HG02763 (cell line): ENCODE data around the gene TMEM242.
"Not testable (repeated sequence)": the region's sequence is repeated elsewhere in the genome, so short reads cannot be mapped to it uniquely, and the experiment has no call there.

Source experiments
- ATAC-seq: cut with Tn5 transposase; IDR thresholded peaks from one replicate; pipeline ENCODE4 v1.9.1; 2021; ENCODE audit warnings: mild to moderate bottlenecking, moderate library complexity; ENCODE audit not compliant: unreplicated experiment

Gene TMEM242

DNA sequence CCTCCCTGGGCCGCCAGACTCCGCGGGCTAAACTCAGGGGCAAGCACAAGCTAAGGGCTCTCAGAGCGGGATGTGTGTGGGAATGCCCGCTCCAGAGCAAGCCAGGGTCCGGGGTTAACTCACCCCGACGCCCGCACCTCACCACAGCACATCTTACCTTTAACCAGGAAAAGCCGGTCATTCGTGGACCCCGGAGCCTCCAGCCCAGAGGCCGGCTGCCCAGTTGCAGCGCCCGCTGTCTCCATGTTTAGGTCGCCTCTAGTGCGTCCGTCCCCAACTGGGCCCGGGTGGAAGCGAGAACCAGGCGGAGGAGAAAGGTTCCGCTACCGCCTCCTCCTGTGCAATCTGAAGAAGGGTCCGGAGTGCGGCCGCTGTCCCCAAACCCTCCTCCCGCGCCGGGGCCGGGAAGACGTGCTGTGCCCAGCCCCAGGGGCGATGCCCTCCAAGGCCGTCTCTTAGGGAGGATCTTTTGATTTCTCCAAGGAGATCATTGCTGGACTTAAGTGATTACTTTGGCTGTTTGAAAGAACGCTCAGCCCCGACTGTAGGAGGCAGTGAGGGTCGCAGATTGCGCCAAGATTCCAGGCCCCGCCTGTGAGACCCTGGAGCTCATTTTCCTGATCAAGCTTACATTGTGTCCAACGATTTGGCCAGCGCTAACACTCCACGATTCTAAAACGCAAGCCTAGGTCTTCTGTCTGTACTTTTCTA is at the start of gene TMEM242:
Gene TMEM242, minus strand, starts transcription at position 265 of the 711 bp plus-strand sequence. Its CDS starts 20 bp downstream, at position 245.
- peak; percentile 88 for ATAC-seq

- ATAC-seq: no peak
Measured at GRCh38 chr6:157372501-157373280, 49.4 kb upstream of the TMEM242 start.

DNA sequence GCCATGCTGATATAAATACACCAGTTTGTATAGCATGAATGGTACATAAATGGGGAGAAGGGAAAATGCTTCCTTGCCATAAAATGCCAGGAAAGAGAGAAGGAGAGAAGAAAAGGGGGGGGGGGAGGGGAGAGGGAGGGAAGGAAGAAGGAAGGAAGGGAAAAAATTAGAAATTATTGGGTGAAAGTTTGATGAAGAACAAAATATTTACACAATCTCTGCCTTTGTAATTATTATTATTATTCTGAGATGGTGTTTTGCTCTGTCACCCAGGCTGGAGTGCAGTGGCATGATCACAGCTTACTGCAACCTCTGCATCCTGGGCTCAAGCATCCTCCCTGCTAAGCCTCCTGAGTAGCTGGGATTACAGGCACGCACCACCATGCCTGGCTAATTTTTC is 47.4 kb upstream of the TMEM242 start:
- ATAC-seq: no peak

GRCh38 chr6:157368359-157369049 is 45.2 kb upstream of the TMEM242 start:
- no peak for ATAC-seq

GRCh38 chr6:157366648-157367047 is 43.3 kb upstream of the TMEM242 start:
- no peak for ATAC-seq

GRCh38 chr6:157364705-157365104 is 41.4 kb upstream of the TMEM242 start:
- ATAC-seq: no peak

DNA sequence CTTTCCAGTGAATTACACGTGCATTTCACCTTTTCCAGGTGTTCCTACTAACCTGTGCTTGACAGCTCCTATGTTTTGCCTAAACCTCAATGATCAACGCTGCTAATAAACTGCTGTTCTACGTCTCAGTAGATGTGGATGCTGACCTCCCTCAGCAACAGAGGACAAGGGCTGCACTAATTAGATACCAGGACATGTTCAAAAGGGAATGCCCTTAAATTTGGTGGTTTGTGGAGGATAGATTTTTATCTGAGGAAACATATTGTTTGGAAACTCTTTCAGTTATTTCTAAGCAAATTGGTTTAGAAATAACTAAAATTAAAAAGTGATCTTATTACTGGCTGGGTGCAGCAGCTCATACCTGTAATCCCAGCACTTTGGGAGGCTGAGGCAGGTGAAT is 38.6 kb upstream of the TMEM242 start:
- ATAC-seq: no peak

GRCh38 chr6:157358287-157358686 is 35.0 kb upstream of the TMEM242 start:
- no peak for ATAC-seq

GRCh38 chr6:157346373-157346772 is 23.1 kb upstream of the TMEM242 start:
- no peak for ATAC-seq

DNA sequence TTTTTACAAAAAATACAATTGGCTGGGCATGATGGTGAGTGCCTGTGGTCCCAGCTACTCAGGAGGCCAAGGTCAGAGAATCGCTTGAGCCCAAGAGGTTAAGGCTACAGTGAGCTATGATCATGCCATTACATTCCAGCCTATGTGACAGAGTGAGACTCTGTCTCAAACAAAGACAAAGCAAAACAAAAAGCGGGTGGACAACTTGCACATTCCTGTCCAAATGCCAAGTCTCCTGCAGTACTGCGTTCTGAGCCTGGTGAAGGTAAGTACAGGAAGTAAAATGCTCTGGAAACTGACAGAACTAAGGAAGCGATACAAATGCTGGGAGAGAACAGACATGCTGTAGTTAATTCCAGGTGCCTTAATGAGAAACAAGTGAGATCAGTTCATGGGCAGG is 20.4 kb upstream of the TMEM242 start:
- ATAC-seq: no peak

GRCh38 chr6:157339432-157339831 is 16.1 kb upstream of the TMEM242 start:
- ATAC-seq: no peak

DNA sequence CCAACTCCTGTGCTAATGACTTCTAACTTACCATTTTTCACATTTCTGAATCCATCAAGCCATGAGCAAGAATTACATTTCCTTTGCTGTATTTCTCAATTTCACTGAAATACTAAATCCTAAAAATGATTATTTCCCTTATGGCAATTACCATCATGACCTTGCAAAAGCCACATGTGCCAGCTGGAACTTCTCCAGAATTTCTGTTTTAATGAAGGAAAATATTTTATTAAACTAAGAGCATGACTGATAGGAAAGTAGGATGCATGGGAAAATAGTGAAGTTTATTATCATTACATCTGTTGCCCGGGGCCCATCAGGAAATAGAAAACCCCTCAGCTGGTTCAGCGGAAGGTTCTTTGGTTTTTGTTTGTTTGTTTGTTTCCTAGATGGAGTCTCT is 14.4 kb upstream of the TMEM242 start:
- no peak for ATAC-seq

DNA sequence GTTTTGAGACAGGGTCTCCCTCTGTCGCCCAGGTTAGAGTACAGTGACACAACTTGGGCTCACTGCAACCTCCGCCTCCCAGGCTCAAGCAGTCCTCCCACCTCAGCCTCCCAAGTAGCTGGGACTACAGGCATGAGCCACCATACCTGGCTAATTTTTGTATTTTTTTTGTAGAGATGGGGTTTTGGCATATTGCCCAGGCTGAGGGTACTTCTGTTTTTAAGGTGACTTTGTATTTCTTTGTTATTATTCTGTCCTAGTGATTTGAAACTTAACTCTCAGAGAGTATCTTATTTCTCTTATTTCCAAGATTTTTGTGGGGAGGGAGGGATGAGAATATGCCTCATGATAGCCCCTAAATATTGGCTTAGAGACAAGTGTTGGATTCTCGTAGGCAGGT is 14.0 kb upstream of the TMEM242 start:
- ATAC-seq: not testable (repeated sequence)

GRCh38 chr6:157335829-157336228 is 12.5 kb upstream of the TMEM242 start:
- ATAC-seq: no peak

- ATAC-seq: no peak
Measured at GRCh38 chr6:157333956-157334355, 10.6 kb upstream of the TMEM242 start.

- no peak for ATAC-seq
Measured at GRCh38 chr6:157333537-157333936, 10.2 kb upstream of the TMEM242 start.

DNA sequence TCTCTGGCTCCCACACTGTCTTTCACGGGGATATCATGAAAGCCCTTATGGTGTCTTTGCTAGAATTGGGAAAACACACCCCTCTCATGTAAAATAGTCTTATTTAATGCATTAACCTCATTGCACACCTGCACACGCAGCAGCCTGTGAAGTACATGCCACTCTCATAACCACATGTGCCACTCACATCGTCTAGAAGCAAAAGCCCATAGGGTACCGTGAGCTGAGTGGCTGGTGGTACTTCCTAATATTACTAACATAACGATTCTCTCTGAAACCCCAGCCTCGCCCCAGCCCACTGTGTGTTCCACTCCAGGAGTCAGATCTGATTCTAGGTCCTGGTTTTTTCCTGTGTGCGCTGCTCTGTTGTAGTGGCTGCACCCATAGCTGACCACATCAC is 9.5 kb upstream of the TMEM242 start:
- no peak for ATAC-seq

- no peak for ATAC-seq
Measured at GRCh38 chr6:157330831-157331230, 7.5 kb upstream of the TMEM242 start.

GRCh38 chr6:157329829-157330228 is 6.5 kb upstream of the TMEM242 start:
- no peak for ATAC-seq

DNA sequence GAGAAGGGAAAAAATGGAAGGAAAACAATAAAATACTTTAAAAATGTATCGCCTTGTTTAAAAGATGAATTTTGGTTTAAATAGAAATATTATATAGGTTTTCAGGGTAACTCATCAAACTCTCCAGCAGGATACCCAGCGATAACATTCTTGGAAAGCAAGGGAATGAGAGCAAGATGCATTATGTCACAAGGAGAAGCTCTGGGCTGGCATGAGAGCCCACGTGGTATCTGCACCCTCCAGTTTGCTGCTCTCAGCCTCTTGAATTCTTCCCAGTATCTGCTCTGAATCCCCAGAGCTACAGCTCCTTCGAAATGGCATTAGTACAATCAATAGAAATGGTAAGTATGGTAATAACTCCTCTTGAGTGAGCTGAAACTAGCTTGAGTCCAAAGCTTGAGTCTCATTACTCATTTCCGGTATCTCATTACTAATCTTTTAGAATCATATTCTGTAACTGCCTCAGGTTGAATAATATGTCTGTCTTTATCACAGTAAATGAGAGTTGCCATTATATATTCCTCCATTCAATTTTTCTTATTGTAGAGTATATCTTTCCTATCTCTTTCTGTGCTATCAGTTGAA is 4.9 kb upstream of the TMEM242 start:
- no peak for ATAC-seq

GRCh38 chr6:157326979-157327378 is 3.7 kb upstream of the TMEM242 start:
- no peak for ATAC-seq
